LNCaP clone FGC (cell line): ENCODE data around the gene DDX1.

ENCODE experiments used
- DNase-seq: peaks from one replicate; pipeline ENCODE4 v3.0.0-alpha.2; 2011; ENCODE audit warnings: low read depth
- H3K4me3 ChIP-seq: 2 replicates; pipeline ENCODE4 v1.5.1; 2011; ENCODE audit warnings: mild to moderate bottlenecking, low read depth, low read length, control low read depth
- CTCF ChIP-seq: IDR thresholded peaks from 2 replicates; pipeline ENCODE4 v1.5.1; 2012; ENCODE audit warnings: mild to moderate bottlenecking; ENCODE audit not compliant: control insufficient read depth, insufficient read depth; ENCODE audit errors: extremely low read depth

Gene DDX1

GRCh38 chr2:15669375-15669910 is 77.8 kb downstream of the DDX1 start:
- no peak for DNase-seq
- no peak for TF ChIP-seq CTCF
- no peak overlapping the region for H3K4me3 ChIP-seq

DNA sequence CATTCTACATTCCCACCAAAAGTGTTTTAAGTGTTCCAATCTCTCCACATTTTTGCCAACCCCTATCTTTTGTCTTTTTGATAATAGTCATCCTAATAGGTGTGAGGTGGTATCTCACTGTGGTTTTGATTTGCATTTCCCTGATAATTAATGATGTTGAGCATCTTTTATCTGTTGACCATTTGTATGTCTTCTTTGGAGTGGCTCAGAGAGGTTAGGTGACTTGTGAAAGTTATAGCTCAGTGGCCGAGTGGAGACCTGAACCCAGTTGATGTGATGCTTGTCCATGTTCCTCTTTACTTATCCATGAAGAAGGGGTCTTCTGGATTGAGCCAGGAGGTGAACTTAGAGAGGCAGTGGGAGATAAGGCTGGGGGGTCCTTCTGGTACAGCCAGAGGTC is 78.8 kb downstream of the DDX1 start:
- no peak overlapping the region for H3K4me3 ChIP-seq
- TF ChIP-seq CTCF, result no peak
- no peak for DNase-seq

GRCh38 chr2:15670981-15671380 is 79.3 kb downstream of the DDX1 start:
- DNase-seq, result no peak
- TF ChIP-seq CTCF, result no peak
- H3K4me3 ChIP-seq, result no peak overlapping the region

DNA sequence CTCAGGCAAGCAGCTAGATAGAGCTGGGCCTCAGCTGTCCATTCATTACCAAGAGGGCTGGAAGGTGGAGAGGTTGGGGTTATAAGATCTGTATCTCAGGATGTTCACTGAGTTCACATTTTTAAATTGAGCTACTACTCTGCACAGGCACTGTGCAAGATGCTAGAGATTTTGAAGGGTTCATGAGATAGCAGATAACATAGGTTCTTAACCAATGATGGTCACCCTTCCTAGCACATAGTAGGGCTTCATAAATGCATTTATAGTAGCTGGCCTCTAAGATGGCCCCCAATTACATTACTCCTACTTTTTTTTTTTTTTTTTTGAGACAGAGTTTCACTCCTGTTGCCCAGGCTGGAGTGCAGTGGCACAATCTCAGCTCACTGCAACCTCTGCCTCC is 79.7 kb downstream of the DDX1 start:
- TF ChIP-seq CTCF, result no peak
- DNase-seq, result no peak
- no peak overlapping the region for H3K4me3 ChIP-seq

DNA sequence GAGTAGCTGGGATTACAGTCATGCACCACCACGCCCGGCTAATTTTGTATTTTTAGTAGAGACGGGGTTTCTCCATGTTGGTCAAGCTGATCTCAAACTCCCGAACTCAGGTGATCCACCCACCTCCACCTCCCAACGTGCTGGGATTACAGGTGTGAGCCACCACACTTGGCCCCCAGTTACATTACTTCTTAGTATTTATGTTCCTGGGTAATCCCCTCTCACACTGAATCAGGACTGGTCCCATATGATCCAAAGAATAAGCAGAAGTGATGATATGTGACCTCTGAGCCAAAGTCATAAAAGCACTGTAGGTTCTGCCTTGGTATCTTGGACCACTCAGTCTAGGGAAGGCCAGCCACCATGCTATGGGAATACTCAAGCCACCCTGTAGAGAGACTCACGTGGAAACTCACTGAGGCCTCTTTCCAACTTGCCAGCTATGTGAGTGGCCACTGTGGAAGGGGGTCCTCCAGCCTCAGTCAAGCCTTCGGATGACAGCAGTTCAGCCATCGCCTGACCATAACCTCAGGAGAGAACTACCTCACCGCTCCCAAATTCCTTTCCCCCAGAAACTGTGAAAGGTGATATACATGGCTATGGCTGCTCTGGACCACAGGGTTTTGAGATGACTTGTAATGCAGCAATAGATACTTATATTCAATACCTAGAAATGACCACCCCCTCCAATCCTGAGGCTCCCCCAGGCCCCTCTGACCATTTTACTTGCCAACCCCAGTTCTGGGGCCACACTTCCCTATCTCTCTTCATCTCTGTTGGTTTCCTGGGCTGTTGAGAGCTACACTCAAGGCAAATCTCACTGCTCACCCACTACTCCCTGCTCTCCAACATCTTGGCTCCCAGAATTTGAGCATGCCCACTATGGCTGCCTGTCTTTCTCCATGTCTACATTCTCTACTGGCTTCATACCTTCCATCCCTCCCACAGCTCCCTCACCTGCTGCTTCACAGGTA is 80.5 kb downstream of the DDX1 start:
- no peak overlapping the region for H3K4me3 ChIP-seq
- no peak for DNase-seq
- TF ChIP-seq CTCF, result no peak

GRCh38 chr2:15672961-15673918 is 81.6 kb downstream of the DDX1 start:
- H3K4me3 ChIP-seq, result no peak overlapping the region
- no peak for DNase-seq
- no peak for TF ChIP-seq CTCF
